ENCODE measurements around the gene DBN1.

DBN1 gene
- 1.9 reads per million, percentile 2 among the genes with 10 or more reads in this experiment for total RNA-seq

DNA sequence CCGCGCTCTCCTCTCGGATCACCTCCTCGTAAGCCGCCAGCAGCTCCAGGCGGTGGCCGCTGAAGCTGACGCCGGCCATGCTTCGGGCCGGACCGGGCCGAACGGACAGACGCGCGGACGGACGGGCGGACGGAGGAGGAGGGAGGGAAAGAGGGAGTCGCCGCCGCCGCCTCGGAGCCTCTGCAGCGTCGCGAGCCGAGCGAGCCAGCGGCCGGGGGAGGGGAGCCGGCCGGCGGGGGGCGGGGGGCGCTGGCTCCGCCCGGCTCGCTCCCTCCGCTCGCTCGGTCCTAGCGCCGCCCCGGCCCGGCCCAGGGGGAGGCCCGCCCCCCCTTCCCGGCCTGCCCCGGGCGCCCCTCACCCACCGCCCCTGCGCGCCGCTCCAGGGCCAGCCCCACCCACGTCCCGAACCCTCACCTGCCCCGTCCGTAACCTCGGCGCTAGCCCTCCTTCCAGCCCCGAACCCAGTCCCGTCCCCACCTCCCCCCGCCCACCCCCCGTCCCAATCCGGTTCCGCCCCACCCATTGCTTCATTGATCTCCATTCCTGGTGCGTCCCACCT, at the start of gene DBN1:
Gene DBN1, minus strand, starts transcription at position 192 of the 559 bp plus-strand sequence. Its CDS starts 113 bp downstream, at position 79.
- DNase-seq = no peak

DNA sequence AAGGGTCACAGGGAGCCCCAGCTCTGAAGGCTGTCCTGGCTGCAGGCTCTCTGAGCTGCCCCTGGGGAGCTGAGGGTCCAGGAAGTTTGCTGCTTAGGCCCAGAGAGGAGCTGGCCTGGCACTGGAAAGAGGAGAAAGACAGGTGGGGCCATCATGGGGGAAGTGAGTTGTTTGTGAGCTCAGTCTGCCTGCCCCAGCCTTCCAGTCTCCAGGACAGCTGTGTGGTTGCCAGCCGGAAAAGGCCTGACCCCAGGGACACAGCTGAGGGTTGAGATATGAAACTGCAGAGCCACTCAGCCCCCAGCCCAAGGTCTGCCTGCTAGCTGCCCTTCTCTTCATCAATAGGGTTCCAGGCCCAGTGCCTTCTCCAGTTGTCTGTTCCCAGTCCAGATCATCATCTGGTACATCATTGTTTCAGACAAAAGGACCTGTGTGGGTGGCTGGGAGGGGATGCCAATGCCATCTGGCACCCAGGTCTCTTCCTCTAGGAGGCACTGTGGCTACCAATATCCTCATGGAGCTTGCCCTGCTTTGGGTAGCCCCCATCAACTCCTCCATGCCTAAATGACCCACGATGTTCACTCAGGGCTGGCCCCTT, 47.6 kb upstream of the DBN1 start:
- no peak for DNase-seq

DNA sequence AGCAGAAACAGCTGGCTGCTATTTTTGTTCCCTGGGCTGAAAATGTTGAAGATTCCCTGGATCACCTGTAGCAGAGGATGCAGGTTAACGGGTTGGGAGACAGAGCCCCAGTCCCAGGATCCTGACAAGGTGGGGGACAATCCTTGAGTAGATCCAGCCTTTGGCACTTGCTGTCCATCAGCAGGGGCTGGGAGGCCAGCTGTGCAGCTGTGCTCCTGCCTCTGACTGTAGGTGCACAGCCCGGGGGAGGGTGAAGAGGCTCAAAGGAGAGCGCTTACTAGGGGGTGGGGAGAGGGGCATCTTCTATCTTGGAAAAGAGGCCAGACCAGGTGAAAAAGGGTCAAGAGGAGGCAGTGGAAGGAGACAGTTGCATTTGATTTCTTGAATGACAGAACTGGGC, 46.8 kb upstream of the DBN1 start:
- DNase-seq = no peak

DNA sequence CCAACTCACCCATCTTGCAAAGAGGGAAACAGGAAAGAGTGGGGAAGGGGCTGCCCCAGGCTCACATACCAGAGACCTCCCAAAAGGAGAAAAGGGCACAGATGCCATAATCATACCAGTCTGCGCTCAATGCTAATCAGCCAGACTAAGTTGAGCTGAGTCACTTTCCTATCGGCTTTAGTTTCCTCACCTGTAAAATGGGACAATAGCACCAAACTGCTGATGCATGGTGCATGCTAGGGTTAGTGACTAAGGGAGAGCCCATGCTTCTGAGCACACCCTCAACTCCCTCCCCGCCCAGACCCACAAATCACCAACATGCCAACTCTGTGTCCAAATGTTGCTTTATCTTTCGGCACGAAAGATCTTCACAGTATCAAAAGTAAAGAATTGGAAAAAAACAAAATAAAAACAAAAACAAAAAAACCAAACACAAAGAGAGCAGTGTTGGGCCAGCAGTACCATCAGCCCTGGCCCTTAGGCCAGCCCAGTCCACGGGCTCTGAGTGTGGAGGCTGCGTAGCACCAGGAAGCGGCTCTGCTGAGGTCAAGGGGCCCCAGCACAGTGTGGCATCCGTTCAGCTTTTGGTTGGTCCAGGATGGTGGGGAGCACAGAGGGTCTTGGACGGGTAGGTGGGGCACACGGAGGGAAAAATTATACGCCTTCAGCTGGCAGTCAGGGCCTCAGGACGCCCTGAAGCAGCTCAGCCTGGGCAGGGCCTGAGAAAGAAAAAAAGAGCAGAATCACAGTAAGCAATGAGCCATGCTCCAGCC, 46.2 kb upstream of the DBN1 start:
- DNase-seq = no peak

DNA sequence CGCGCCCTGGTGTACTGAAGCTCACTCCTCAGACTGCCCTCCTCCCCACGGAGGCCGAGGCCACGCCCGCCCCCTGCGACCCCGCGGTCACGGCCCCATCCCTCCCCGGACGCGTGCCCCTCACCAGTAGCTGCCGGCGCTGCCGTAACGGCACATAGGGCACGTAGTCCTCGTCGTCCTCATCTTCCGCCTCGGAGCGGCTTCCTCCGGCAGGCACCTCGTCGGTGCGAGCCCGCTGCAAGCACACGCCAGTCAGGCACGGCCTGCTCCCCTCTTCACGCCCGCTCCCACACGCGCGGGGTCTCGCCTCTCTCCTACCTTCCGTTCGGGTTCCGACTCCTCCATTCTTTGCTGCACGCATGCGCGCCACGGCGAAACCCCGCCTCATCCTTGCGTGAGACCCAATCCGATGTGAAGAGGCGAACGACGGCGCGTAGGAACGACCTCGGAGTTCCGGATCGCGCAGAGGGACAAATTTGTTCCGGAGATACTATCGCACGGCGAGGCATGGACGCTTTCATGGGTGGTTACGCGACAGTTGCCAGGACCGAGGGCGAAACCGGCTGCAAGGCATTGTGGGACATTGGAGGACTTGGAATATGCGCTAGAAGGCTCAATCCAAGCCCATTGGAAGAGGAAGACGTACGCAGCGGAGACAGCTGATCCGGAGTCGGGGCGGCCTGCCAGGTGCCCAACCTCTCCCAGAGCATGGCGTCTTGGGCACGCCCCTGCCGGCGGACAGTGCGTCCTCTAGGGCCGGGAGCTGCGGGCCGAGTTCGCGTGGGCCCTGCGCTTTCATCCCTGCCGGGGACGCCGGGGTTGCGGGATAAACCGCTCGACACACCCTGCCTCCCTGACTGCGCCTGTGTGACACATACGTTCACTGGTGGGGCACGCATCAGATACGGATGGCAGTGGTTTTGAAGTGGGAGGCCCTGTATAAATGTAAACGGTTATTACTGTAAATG, 43.5 kb upstream of the DBN1 start, which contains the start of gene DDX41:
Gene DDX41, minus strand, starts transcription at position 361 of the 968 bp plus-strand sequence. Its CDS starts 16 bp downstream, at position 345.
- peak; percentile 94 for DNase-seq

DNA sequence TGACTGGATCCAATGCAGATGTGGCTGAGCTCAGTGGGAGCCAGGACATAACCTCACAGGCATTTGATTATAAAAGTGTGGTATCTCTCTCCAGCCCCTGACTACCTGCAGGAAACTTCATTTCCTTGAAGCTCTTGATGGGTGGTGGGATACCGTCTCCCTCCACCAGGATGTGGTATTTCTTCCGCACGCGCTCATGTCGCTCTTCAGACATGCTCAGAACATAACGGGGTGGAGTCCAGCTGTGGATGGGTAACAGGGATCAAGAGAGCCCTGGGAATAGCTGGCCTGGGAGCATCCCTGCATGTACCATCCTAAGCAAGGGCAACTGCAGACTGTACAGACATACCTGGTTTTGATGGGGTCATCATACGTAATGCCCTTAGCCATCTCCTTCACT, 42.1 kb upstream of the DBN1 start:
- no peak for DNase-seq

DNA sequence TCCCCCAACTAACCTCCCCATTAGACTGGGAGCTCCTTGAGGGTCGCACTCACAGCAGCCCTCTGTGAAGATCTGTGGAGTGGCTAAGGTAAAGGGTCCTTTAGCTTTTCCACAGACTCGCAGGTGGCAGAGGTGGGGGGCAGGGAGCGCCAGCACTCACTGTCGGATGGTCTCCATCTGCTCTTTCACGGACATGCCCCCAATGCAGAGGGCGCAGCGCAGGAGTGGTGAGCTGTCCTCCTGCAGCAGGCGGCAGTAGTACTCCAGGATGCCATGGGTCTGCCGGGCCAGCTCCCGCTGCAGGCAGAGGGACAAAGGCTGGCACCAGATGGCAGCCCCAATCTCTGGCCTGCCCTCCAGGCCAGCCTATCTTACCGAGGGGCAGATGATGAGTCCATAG, 41.1 kb upstream of the DBN1 start:
- no peak for DNase-seq

DNA sequence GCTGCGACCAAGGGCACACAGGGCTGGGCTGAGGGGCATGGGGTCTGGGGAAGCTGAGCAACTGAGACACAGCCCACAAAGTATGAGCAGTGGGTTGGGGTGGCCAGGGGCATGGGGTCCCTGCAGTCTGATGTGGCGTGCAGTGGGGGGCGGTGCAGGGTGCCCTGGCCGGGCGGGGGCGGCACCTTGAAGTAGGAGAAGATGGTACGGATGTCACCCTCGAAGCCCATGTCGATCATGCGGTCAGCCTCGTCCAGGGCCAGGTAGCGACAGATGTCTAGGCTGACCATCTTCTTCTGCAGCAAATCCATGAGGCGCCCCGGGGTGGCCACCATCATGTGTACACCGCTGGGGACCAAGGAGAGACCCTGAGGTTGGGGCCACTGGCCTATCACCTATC, 40.1 kb upstream of the DBN1 start:
- no peak for DNase-seq

DNA sequence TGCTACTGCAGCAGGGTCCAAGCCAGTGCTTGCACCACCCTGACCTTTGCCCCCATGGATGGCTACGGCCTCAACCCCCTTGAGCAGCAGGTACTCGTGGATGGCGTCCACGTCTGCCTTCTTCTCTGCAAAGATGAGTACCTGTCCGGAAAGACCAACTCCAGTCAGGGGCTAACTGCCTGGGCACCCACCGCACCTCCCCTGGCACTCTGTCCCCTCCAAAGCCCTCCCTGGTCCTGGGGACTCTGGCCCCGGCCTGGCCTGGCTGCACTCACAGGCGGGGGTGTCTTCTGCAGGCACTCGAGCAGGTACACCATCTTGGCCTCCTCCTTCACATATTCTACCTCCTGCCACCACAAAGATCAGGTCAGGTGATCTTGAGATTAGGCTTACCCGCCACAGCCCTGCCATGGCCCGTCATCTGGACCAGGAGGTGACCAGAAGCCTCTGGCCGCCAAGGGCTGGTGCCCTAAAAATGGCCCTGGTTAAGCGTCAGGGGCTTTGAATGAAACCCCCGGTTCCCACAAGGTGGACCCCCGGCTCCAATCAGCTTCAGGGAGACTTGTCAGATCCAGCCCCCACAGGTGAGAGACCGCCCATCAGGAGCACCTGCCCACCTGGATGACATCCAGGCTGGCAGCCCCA, 39.4 kb upstream of the DBN1 start:
- DNase-seq = no peak

DNA sequence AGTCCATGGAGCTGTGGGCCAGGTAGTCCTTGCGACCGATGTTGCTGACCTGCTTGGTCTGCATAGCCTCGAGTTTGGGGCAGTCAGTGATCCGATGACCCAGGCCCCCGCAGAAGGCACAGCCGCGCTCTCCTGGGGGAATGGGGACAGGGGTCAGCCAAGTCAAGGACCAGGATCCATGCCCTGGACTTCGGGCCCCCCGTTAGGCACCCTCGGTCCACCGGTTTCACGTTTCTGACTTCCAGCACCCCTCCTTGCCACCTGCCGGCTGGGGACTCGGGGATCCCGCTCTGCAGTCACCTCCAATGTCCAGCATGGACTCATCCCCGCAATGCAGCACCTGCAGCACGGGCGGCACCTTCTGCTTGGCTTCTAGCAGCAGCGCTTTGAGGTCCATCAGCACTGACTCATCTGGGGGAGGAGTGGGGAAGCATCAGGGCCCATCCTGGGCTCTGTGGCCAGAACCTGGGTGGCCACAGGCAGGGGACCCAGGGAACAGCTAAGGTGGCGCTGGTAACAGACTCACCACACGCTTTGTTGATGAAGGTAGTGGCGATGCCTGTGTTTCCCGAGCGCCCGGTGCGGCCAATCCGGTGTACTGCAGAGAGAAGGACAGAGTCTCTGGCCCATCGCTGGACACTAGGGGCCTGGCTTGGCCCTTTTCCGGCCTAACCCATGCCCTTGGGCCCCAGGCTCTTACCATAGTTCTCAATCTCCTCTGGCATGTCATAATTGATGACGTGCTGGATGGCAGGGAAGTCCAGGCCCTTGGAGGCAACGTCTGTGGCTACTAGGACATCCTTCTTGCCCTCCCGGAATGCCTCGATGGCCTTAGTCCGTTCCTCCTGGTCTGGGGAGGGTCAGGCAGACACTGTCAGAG, 38.6 kb upstream of the DBN1 start:
- DNase-seq = no peak

DNA sequence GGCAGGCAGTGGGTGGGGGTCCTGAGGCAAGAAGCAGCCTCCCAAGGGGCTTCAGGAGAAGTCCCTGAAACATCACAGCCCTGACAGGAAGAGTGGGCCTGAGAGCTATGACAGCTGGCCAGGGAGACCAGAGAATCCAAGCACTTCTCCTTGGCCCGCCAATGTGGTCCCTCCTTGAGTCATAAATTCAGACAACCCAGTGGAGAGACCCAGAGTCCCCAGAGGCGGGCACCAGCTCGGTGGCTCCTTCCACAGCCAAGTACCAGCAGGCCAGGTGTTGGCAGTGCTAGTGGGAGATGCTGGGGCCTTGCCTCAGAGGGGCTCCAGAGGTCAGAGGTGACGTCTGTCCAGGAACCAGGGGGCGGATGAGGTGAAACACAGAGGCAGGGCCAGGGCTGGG, 37.7 kb upstream of the DBN1 start:
- no peak for DNase-seq

DNA sequence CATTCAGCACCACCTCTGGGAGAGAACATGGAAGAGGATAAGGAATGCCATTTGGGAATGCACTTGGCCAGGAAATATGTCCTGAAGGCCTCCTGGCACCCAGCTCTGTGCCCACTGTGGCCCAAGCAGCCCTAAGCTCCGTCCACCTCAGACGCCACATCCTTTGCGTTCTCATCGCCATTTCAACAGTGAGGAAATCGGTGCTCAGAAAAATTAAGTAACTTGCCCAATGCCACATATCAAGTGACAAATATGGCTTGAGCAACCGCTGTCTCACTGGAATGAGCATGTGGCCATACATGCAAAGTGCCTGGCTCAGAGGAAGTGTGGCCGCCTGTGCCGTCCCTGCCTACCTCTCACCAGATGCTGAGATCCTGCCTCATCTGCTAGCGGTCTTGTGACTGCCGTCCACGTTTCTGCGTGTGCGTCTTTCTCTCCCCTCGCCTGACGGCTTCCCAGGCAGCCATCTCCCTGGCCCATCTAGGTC, 37.2 kb upstream of the DBN1 start:
- DNase-seq = no peak

DNA sequence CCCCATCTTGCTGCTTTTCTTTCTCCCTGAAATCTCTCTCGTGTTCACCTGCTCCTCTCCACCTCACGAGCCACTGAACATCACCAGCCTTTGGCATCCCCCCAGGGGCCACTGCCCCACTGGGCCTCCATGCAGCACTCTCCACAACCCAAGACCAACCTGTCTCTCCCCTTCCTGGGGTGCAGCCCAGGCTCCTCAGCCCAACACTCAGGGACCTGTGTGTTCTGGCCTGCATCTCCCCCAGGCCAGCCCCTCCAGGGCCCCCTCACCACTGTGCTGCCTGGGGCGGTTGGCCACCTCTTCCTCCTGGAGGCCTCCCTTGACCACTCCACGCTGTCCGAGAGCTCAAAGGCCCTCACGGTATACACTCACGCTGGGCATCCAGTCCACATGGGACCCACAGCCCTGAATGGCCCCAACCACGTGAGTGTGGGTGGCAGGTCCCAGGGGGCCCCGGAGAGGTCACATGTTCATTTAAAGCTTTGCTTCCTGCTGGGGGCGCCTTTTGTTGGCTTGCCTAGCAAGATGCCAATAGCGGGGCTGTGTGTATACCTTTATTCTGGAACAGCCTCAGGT, 36.6 kb upstream of the DBN1 start:
- DNase-seq = no peak

DNA sequence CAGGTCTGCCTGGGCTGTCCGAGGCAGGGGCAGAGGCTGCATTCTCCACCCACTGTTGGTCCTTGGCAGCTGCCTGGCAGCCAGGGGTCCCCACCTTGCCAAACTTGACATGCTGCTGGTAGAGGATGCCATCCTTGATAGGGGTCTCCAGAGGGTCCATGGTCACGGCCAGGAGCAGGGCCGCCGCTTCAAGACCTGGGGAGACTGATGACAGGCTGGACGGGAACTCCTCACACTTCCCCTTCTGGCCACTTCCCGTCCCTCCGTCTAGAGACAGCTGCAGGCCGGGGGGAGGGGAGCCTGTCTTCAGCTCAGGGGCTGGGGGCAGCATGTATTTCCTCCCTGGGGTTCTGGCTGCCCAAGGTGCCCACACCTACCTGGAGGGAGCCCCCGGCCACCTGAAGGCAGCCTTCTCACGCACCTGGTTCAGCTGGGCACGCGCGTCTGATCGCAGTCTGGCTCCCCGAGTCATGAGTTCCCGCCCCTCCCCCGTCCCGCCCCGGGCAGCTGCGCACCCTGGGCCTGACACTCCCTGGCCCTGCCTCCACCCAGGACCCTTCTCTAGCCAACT, 36.0 kb upstream of the DBN1 start, which contains the start of gene DOK3:
Gene DOK3, minus strand, starts transcription at position 446 of the 571 bp plus-strand sequence. Its CDS starts 286 bp downstream, at position 160.
- no peak for DNase-seq

DNA sequence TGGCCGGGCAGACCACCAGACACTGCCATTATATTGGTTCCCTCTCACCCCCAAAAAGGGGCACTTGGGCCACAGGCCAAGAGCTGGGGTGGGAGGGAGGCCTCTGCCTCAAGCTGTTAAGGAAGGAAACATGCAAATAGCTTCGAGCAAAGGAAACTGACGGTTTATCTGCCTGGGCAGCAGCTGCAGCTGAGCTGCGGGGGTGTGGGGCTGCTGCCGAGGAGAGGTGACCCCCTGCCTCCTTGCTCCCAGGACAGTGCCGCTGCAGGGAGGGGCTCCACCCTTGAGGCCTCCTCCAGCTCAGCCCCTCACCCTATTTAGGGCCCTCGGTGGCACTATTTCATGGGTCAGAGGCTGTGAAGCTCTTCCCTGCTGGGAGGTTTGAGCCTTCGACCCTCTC, 35.4 kb upstream of the DBN1 start:
- no peak for DNase-seq

DNA sequence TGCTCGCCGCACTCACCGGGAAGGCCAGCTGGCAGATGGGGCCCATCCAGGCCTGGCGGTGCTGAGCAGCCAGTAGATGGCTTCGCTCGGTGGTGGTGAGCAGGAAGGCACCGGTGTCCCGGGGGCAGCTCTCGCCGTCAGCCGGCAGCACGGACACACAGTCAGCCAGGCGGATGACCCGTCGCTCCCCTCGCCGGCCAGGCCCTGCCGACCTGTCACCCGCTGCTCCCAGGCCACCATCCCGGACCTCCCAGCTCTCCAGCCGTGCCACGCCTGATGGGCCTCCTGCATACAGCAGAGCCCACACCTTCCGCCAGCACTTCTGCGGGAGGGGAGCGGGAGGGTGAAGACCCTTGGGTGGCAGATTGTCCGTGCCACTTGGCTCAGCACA, 34.8 kb upstream of the DBN1 start:
- no peak for DNase-seq

DNA sequence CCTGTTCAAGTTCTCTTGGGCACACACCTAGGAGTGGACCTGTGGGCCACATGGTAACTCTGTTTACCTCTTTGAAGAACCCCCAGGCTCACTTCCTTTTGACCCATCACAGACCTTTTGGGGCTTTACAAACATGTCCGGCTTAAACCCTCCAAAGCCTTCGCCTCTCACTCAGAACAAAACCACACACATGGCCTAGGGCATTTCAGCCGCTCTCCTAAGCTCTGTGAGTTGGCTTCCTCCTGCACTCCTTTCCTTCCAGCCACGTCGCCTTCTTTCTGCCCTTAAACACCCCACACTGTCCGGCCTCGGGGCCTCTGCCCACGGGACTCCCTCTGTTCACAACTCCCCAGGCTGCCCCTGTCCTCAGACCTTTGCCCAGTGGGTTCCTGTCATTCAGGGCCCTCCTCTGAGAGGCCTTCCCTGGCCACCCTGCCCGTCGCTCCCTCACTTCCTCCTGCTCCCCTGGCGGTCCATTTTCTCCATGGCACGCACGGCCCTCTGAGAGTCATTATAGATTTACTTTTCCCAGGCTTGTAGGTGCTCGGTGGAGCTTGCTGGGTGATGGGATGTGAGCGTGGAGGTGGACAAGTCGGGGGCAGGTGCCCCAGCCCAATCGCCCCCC, 34.3 kb upstream of the DBN1 start:
- DNase-seq = no peak

DNA sequence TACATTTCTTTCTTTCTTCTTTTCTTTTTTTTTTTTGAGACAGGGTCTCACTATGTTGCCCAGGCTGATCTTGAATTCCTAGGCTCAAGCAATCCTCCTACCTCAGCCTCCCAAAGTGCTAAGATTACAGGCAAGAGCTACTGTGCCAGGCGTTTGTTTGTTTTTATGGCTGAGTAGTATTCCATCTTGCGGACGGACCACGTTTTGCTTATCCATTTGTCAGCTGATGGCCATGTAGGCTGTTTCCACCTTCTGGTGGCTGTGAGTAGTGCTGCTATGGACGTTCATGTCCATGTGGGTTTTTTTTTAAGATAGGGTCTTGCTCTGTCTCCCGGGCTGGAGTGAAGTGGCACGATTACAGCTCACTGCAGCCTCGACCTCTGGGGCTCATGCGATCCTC, 33.7 kb upstream of the DBN1 start:
- no peak for DNase-seq

DNA sequence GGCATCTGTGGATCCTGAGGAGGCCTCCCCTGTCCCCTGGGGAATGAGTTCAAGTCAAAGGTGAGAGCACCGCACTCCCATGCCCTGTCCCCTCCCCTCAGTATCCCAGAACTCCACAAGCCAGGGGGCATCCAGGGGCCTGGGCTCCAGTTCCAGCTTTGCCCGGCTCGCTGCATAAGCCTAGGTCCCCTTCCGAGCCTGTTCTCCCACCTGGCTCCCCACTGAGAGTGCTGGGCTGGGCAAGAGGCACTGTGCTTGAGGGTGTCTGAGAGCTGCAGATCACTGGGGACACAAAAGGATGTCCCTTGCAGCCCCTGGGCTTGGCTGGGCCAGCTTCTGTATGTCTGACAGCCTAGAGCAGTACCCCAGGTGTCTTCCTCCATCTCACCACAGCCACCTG, 31.6 kb upstream of the DBN1 start:
- no peak for DNase-seq
